Measurements from ENCODE around the gene CAMTA1. TPM values are rescaled to one million over a fixed set of nuclear protein-coding genes. Genes with fewer than 3 reads are reported as not detected.

CAMTA1 gene
- total RNA-seq, 1 experiment from 2014 or later: 69.5 TPM

DNA sequence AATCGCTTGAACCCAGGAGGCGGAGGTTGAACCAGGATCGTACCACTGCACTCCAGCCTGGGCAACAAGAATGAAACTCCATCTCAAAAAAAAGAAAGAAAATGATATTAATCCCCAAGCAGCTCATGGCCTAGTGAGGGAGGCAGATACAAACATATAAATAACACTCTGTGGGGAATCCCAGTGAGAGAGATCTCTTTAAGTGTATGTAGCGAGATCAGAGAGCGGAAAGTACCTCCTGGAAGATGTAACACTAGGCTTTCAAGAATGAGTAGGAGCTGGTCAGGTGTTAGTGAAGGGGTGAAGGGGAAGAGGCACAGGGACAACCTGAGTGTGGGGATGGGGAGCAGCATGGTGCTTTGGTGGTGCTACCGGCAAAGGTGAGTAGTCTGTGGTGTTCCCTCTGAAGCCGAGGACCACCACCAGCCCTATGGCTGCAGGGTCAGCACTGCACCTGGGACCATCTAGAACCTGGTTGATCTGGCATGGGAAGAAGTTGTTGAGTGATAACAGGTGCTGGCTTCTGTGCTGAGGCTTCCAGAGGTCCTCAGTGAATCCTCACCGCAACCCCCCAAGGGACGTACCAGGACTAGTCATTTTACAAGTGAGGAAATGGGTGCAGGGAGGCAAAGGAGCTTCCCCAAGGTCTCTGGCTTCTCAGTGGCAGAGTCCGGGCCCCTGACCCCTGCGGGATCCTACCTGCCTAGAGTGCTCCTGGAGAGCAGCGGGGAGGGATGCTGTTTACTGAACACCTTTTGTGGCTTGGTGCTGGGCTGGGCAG lies 618.2 kb downstream of the CAMTA1 start:
- POLR2A ChIA-PET: no interaction called here
- DNase-seq (ENCODE audit: low read depth, low spot score) (no peak), ATAC-seq (no peak)
- CTCF ChIA-PET: no interaction called here
- Histone ChIP-seq H2AFZ (ENCODE audit: low read depth, low read length, poor library complexity, severe bottlenecking) (no peak overlapping the region), H3K9ac (ENCODE audit: low read length) (no peak overlapping the region), H3K79me2 (ENCODE audit: insufficient read depth, low read length) (no peaks in the 10 kb centered on the region), H3K27me3 (ENCODE audit: insufficient read depth, low read length) (no peaks in the 10 kb centered on the region), H4K20me1 (ENCODE audit: insufficient read depth) (no peaks in the 10 kb centered on the region), H3K4me2 (ENCODE audit: low read length) (no peak overlapping the region), H3K27ac (ENCODE audit: low read depth, low read length) (no peak overlapping the region), H3K4me1 (ENCODE audit: control insufficient read depth in 1 of 2, insufficient read depth in 2 of 2, low read length in 2 of 2) (peaks cover 17 to 24% of the 10 kb centered on the region in 2 experiments), H3K36me3 (ENCODE audit: control insufficient read depth in 1 of 2, insufficient read depth in 2 of 2, low read length in 2 of 2) (no peaks in the 10 kb centered on the region), H3K9me3 (ENCODE audit: control insufficient read depth in 1 of 2, insufficient read depth in 1 of 2, low read depth in 1 of 2, low read length in 2 of 2) (peaks cover 0 to 5% of the 10 kb centered on the region in 2 experiments; a peak in 1 of 4 replicates), H3K4me3 (replicated peaks in 1 of 2; ENCODE audit: low read depth in 1 of 2, low read length in 2 of 2) (no peak overlapping the region), H3K9me2 (ENCODE audit: insufficient read depth) (no peaks in the 10 kb centered on the region)
- RAD21 ChIA-PET (ENCODE audit: low non-redundant PET in 1 of 2, low total read pairs in 2 of 2, uncharacterized antibody in 2 of 2, unreplicated experiment in 2 of 2): no interaction called here
- no TSS peak for BruUV-seq (replicated peaks)
- TF ChIP-seq EZH2phosphoT487 (IDR thresholded peaks at IDR 0.05; ENCODE audit: borderline replicate concordance) (no peak), SIN3A (IDR thresholded peaks at IDR 0.05; ENCODE audit: low read depth) (no peak), RAD21 (IDR thresholded peaks at IDR 0.05; ENCODE audit: low read depth) (no peak), ZFX (IDR thresholded peaks at IDR 0.05) (no peak), POLR2A (IDR thresholded peaks at IDR 0.05; ENCODE audit: borderline replicate concordance, extremely low read depth, insufficient read depth, insufficient read length) (no peak), YY1 (IDR thresholded peaks at IDR 0.05; ENCODE audit: extremely low read depth, insufficient replicate concordance, low read depth, low read length) (no peak), FOSL1 (IDR thresholded peaks at IDR 0.05; ENCODE audit: low read depth) (no peak), ZNF274 (IDR thresholded peaks at IDR 0.05; ENCODE audit: low read depth, low read length) (no peak), CBX3 (IDR thresholded peaks at IDR 0.05; ENCODE audit: low read depth) (no peak), TCF7L2 (IDR thresholded peaks at IDR 0.05; ENCODE audit: borderline replicate concordance, extremely low read depth, insufficient read depth, insufficient read length) (no peak), EZH2 (IDR thresholded peaks at IDR 0.05) (no peak), CEBPB (IDR thresholded peaks at IDR 0.05; ENCODE audit: low read depth) (no peak), EGR1 (IDR thresholded peaks at IDR 0.05; ENCODE audit: low read depth) (no peak), POLR2AphosphoS5 (IDR thresholded peaks at IDR 0.05; ENCODE audit: low read depth, low read length) (no peak), ATF3 (IDR thresholded peaks at IDR 0.05) (no peak)
- TF ChIP-seq, protein P1, sequence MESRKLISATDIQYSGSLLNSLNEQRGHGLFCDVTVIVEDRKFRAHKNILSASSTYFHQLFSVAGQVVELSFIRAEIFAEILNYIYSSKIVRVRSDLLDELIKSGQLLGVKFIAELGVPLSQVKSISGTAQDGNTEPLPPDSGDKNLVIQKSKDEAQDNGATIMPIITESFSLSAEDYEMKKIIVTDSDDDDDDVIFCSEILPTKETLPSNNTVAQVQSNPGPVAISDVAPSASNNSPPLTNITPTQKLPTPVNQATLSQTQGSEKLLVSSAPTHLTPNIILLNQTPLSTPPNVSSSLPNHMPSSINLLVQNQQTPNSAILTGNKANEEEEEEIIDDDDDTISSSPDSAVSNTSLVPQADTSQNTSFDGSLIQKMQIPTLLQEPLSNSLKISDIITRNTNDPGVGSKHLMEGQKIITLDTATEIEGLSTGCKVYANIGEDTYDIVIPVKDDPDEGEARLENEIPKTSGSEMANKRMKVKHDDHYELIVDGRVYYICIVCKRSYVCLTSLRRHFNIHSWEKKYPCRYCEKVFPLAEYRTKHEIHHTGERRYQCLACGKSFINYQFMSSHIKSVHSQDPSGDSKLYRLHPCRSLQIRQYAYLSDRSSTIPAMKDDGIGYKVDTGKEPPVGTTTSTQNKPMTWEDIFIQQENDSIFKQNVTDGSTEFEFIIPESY (IDR thresholded peaks at IDR 0.05; ENCODE audit: extremely low read depth, insufficient replicate concordance, low read length): no peak
- TF ChIP-seq, protein P2, sequence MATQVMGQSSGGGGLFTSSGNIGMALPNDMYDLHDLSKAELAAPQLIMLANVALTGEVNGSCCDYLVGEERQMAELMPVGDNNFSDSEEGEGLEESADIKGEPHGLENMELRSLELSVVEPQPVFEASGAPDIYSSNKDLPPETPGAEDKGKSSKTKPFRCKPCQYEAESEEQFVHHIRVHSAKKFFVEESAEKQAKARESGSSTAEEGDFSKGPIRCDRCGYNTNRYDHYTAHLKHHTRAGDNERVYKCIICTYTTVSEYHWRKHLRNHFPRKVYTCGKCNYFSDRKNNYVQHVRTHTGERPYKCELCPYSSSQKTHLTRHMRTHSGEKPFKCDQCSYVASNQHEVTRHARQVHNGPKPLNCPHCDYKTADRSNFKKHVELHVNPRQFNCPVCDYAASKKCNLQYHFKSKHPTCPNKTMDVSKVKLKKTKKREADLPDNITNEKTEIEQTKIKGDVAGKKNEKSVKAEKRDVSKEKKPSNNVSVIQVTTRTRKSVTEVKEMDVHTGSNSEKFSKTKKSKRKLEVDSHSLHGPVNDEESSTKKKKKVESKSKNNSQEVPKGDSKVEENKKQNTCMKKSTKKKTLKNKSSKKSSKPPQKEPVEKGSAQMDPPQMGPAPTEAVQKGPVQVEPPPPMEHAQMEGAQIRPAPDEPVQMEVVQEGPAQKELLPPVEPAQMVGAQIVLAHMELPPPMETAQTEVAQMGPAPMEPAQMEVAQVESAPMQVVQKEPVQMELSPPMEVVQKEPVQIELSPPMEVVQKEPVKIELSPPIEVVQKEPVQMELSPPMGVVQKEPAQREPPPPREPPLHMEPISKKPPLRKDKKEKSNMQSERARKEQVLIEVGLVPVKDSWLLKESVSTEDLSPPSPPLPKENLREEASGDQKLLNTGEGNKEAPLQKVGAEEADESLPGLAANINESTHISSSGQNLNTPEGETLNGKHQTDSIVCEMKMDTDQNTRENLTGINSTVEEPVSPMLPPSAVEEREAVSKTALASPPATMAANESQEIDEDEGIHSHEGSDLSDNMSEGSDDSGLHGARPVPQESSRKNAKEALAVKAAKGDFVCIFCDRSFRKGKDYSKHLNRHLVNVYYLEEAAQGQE (IDR thresholded peaks at IDR 0.05; ENCODE audit: low read depth): no peak
- TF ChIP-seq, protein P3, sequence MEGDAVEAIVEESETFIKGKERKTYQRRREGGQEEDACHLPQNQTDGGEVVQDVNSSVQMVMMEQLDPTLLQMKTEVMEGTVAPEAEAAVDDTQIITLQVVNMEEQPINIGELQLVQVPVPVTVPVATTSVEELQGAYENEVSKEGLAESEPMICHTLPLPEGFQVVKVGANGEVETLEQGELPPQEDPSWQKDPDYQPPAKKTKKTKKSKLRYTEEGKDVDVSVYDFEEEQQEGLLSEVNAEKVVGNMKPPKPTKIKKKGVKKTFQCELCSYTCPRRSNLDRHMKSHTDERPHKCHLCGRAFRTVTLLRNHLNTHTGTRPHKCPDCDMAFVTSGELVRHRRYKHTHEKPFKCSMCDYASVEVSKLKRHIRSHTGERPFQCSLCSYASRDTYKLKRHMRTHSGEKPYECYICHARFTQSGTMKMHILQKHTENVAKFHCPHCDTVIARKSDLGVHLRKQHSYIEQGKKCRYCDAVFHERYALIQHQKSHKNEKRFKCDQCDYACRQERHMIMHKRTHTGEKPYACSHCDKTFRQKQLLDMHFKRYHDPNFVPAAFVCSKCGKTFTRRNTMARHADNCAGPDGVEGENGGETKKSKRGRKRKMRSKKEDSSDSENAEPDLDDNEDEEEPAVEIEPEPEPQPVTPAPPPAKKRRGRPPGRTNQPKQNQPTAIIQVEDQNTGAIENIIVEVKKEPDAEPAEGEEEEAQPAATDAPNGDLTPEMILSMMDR (IDR thresholded peaks at IDR 0.05 in 2 of 3, conservative IDR thresholded peaks at IDR 0.05 in 1 of 3; ENCODE audit: borderline replicate concordance in 1 of 3, insufficient read depth in 1 of 3, low read depth in 2 of 3, low read length in 2 of 3): no peak
- TF ChIP-seq, protein P4, sequence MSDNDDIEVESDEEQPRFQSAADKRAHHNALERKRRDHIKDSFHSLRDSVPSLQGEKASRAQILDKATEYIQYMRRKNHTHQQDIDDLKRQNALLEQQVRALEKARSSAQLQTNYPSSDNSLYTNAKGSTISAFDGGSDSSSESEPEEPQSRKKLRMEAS (IDR thresholded peaks at IDR 0.05): no peak
- intact Hi-C loops (cut with micrococcal nuclease): loop anchor here (5.0 kb wide), 1 partner anchor 101 kb away; no protein-coding TSS in a partner anchor

All from HCT116 (cell line).